Right renal pelvis (tissue), 4 donors: ENCODE results near the gene SUCLG1. TPM values are rescaled to one million over a fixed set of nuclear protein-coding genes. Genes with fewer than 3 reads are reported as not detected.
"Not testable (repeated sequence)": the region's sequence is repeated elsewhere in the genome, so short reads cannot be mapped to it uniquely, and the experiment has no call there.

Source experiments
- DNase-seq, 4 donors: peaks; one replicate each; pipeline ENCODE4 v3.0.0-alpha.2; 2013; ENCODE audit warnings: low read depth in 4 of 4, low spot score in 3 of 4, missing footprints in 1 of 4
- polyA plus RNA-seq, 4 donors: library from polyadenylated mRNA; unstranded; fragments of 120-200 nt; gene quantifications; one replicate each; pipeline ENCODE4 v1.2.1, GENCODE V29; 2013; ENCODE audit not compliant: insufficient read length in 4 of 4

Gene SUCLG1
- polyA plus RNA-seq, result 100 to 1,000 TPM; 180 to 198 (median 181) TPM

DNA sequence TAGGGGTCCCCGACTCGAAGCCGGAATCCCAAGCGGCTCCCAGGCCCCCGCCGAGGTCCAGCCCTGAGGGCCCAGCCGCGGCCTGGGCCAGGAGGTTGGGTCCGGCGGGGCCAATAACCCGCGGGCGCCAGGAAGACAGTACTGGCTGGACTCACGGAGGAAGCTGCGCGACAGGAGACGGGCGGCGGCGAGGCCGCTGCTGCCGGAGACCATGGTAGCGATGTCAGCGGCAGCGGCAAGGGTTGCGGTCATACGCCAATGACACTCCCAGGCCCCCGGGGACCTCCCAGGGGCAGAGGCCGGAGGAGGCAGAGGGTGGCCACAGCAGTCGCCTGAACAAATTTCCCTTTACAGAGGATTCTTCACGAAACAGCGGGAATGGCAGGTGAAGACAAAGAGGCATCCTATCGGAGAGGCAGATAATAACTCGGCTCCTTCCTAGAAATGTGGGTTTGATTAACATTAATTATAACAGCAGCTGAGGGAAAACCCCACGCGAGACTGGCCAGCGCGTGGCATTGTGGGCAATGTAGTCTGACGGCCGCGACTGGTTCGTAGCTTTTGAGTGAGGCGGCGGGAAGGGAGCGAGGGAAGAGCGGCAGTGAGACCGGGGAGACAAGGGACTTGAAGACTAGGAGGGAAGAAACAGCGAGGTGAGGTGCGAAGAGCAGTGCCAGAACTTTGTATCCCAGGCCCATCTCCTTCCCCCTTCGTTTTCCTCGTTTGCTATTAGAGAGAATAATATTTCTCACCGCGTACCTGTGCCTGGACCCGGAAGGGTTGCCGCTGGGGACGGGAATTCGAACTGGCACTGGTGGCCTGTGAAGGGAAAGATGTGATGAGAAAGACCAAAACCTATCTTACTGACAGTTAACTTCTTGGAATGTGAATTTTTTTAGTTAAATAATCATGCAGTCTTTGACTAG lies at the start of gene SUCLG1:
Gene SUCLG1 (minus strand): TSS at position 263 of the 926 bp plus-strand sequence. CDS start 11 bp downstream, at position 252.
- peak; percentile 79 to 84 (median 81) for DNase-seq

DNA sequence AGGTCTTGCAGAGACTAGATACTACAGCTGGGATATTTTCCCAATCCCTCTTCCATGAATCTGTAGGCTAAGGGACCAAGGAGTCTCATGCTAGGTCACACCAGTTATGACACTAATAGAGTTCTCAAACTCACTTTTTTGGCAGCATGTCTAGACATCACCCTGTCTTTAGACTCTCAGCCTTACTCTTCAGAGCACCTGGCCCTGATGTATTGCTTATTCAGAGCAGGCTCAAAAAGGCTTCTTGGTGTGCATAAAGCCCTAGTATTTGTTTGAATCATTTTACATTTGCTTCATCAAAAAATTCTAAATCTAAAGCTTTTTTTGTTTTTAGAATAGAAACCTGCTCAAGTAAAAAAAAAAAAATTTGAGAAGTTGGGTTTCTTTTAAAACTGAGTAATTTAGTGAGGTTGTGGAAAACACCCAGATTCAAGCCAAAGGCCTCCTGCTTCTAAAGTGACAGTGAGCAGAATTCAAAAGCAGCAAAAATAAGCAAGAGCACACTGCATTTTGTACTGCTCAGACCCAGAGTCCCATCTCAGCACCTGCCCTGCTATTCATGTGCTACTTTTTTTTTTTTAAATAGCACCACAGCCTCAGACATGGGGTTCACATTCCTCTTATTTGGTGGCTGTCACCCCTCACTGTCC lies 39.2 kb upstream of the SUCLG1 start:
- DNase-seq, result no peak

DNA sequence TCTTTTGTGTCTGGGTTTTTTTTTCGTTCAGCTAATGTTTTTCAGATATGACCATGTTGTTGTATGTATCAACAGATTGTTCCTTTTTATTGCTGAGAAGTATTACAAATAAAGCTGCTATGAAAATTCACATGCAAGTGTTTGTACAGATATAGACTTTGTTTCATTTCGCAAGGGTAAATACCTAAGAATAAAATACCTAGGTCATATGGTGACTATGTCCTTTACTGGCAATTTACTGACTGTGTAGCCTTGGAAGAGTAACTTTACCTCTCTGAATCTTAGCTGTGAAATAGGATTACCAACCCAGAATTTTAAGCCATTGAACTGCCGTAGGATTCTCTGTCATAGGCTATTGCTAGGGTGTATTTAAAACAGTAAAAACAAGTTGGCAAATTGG lies 38.2 kb upstream of the SUCLG1 start:
- no peak for DNase-seq

DNA sequence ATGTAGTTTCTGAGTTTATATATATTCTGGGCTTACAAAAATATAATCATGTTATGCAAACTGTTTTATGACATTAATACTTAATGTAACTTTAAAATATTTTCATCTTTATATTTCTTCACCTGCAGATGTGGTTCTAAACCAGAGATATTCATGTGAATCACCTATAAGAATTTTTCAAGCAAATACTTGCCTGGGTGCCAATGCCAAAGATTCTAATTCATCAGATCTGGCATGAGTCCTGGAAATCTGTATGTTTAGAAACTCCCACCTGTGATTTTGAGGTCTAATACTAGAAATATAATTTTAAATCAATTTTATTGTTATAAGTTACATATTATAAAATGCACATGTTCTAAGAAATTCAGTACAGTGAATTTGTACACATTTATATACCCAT lies 37.3 kb upstream of the SUCLG1 start:
- no peak for DNase-seq

DNA sequence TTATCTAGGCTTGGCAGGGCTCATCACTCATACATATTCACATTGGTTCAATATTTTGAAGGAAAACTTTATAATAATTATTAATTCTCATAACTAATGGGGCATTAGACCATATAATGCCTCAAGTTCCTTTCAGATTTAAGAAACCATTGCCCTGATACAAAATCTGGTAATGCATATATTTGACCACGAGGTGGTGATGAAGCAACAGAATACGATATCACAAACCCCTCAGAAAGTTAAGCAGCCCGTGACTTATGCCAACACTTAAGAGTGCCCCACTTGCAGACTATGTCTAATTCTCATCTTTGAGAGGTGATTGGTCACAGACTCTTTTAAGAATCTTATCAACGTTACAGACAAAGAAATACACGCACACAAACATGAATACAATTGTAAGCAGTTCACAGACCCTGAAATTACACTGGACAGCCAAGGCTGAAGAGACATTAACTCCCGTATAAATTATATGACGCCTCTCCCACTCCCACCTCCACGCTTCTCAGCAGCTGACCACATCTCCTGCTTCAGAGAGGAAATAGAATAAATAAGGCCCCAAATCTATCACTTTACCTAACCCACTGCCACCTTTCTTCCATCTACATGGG lies 36.6 kb upstream of the SUCLG1 start:
- DNase-seq, result peak in 3 of 4 donors; percentile 50 to 65 (median 56)

DNA sequence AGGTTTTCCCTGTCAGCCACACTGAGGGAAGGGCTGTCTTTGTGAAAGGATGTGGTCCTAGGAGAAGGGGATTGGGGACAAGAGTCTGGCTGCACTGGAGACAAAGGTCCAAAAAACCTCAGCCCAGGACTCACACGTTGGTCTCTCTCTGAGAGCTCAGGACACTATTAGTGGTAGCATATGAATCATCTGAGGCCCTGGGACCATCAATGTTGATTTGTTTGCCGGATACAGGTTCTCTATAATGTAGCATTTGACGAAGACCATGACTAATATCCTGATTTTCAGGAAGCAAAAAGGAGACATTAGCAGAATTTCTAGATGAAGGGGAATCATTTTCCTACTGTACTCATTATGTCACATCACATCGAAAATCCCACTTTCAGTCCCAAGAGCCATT lies 35.0 kb upstream of the SUCLG1 start:
- no peak for DNase-seq

DNA sequence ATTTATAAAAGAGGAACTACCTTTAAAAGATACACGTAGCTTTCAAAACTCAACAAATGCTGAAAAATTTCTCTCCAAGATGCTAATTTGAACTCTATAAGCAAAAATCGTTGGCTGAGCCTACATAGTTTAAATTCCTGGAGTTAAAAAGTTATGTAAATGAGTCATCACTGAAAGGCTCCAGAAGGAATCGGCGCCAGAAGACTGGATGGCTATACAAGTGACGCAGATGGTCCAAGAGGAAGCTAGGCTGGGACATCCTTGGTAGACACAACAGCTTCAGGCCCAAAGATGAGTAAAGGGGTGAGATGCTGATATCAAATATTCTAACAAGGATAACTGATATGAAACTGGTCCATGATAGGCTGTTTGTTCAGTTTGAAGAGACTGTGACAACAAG lies 34.4 kb upstream of the SUCLG1 start:
- no peak for DNase-seq

DNA sequence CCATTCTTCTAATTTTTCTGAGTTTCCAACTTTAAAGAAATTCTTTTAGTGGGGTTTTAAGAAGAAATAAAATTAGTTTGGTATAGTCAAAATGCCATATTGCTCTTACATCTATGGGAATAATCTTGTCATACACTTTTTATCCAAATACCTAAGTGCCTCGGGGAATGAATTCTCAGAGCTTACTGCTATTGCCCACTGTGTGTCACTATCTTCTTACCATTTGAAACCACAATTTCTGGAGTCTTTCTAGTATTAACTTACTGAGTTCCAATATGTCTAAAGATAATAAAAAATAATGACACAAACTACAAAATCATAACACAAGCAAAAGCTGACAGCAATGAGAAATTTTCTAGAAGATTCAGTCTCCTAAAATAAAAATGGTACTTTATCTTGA lies 33.5 kb upstream of the SUCLG1 start:
- no peak for DNase-seq

DNA sequence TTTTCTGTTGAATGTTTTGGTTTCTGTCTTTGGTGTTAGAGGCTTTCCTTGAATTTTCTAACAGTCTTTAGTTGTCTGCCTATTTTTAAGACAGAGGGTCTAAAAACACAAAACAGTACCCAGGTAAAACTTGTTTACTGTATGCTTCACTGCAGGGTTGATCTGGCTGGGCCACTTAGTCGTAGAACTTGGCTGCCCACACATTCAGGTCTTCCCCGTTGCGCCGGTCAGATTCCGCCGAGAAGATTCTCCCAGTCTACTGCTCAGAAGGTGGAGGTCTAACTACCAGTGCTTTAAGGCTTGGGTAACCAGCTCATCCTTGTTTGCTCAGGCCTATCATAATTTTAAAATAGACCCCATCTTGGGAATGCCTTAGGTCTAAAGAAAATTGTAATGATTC lies 32.7 kb upstream of the SUCLG1 start:
- DNase-seq, result no peak

DNA sequence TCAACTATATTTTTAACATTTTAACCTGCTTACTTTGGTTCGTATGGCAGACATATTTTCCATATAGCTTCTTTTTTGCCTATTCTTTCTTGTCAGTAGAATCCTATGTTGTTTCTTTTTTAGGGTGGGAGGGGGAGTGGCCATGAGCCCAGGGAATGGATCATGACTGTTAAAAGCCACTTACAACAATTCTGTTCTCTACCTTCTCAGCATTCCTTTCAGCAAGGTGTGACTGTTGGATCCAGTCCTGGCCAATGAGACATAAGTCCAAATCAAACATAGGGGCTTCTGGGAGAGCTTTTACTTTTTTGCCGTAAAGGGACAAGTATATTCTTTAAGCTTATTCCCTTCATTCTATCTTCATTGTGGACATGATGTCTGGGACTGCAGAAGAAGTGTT lies 32.2 kb upstream of the SUCLG1 start:
- DNase-seq, result no peak

DNA sequence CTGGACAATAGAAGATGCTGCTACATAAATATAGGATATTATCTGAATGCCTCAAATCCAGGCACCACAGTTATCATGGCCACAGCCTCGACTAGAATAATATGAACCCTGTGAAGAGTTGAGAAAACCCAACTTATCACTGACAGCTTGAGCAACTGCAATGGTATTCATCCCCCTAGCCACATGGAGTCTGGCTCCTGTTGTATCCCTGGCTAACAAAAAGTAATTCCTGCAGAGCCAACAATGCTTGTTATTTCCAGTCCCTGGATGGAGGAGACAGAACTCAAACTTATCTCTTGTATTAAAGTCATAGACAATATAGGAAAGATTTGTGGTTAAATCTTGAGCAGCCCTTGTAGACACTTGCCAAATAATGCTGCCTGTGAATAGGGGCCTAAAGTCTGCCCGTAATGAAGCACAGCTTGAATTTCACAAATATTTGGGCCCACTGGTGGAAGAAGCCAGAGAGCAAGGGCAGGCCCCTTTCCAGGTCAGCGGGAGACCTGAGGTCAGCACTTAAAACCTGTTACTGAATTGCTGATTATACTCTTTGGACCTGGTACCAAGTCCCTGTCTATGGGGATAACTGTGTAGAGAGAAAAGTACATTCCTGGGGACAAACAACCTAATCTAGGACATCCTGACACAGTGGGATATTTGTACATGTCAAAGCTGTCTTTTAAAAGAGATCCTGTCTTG lies 28.4 kb upstream of the SUCLG1 start:
- no peak for DNase-seq

DNA sequence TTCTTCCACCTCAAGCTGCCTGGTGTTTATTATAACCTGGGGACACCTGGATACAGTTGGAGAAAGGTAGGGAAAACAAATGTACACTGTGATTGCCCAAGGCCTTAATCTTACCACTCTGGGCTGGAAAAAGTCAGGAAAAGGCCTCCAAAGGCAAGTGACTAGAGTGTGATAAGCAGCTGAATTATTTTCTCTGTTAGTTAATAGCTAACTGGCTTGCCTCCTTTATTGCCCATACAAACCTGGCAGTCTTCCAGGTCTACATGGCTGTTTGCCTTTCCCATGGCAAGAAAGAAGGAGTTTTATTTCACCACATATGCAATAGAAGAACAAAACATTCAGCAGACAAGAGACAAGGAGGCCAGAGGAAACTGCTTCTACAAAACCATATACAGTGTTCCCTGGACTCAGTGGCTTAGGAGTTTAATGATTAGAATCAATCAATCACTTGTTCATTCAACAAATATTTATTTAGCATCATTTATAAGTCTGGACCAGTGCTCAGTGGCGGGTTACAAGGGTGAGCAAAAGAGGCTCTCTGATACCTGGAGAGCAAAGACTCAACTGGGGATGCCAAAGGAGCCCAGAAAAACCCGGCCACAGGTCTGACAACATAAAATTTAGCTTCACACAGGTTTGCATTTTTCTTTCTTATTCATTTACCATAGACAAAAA lies 27.5 kb upstream of the SUCLG1 start:
- peak; percentile 35 to 74 (median 59) for DNase-seq

DNA sequence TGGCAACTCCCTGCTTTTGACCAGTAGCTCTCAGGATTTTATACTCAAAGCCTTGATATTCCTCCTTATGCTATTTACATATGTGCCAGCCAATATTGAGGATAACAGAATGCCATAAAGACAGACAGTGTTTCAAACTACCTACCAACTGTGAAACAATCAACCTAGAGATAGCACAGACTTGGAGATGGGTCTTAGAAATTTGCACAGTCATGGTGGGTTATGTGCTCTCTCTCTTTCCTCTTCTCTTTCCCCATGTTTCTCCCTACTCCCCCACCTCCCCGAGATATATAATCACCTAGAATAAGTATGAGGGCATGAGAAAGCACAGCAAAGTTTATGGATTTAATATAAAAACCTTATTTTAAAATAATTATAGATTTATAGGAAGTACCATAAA lies 24.2 kb upstream of the SUCLG1 start:
- DNase-seq, result no peak

DNA sequence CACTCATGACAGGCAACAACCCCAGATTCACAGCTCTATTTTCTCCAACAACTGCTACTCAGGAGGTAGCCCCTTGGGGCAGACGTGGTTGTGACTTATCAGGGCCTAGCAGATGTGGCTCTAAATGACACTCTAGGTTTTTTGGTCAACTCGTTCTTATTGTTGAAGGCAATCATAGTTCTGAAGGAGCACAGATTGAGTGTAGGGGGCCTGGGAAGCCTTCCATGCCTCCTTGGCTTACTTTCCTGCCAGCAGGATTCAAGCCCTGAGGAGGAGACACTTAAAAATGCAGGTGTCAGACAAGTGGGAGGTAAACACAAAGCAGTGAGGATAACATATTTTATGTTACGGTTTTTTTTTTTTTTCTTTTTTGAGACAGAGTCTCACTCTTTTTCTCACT lies 23.5 kb upstream of the SUCLG1 start:
- DNase-seq, result no peak

DNA sequence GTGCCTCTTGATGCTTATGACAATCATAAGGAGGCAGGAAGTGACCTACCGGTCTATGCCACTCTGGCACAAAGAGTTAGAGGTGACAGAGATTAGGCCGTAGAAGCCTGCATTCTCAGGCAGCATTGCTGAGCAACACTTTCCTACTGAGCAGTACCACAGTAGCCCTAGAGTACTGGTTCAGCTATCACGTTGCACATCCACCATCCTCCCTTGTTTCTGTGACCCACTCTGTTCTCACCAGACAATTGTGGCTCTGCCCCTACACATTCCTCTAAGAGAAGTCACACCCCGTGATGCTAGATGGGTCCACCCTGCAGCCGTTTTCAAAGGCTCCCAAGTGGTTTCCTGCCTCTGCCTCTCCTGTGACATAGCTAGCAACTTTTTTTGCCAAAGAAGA lies 22.6 kb upstream of the SUCLG1 start:
- no peak for DNase-seq

DNA sequence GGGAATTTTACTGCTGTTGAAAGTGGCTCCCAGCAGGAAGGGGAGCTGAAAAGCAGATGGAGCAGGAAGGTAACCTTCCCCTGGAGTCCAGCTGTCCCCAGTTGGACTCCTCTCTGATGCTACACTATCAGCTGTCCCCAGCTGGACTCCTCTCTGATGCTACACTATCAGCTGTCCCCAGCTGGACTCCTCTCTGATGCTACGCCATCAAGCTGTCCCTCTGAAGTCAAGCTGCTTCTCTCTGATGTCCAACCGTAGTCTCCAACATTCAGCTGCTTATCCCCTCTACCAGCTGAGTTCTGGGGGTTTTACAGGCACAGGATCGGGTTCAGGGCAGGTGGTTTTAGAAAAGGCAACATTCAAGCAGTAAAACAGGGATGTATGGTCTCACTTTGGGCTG lies 19.8 kb upstream of the SUCLG1 start:
- DNase-seq, result no peak

DNA sequence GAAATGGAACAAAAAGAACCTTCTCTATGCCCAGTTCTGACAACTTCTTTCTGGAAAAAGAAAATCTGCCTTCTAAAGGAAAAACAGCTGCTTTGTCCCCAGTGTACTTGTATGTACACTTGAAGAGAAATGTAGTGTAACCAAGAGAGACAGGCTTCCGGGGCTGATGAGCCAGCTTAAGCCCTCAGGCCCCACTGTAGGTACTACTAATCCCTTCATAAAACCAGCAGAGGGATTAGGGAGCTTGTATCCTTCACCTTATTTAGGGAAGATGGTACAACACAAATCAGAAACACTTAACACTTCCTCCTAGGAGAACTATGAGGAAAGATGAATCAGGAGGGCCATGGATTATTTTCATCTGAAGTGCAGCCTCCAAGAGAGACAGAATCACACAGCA lies 18.8 kb upstream of the SUCLG1 start:
- no peak for DNase-seq

DNA sequence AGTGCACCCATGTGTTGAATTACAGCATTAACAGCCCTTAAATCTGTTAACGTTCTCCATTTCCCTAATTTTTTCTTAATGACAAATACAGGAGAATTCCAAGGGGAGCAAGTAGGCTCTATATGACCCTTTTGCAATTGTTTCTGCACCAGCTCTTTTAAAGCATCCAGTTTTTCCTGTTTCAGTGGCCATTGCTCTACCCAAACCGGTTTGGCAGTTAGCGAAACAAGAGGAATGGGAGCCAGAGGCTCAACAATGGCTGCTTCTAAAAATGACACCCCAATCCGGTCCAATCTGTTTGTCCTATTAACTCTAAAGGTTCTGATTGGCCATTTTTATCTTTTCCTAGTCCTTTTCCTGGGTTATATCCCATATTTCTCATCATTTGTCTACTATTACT lies 15.1 kb upstream of the SUCLG1 start:
- DNase-seq, result no peak

DNA sequence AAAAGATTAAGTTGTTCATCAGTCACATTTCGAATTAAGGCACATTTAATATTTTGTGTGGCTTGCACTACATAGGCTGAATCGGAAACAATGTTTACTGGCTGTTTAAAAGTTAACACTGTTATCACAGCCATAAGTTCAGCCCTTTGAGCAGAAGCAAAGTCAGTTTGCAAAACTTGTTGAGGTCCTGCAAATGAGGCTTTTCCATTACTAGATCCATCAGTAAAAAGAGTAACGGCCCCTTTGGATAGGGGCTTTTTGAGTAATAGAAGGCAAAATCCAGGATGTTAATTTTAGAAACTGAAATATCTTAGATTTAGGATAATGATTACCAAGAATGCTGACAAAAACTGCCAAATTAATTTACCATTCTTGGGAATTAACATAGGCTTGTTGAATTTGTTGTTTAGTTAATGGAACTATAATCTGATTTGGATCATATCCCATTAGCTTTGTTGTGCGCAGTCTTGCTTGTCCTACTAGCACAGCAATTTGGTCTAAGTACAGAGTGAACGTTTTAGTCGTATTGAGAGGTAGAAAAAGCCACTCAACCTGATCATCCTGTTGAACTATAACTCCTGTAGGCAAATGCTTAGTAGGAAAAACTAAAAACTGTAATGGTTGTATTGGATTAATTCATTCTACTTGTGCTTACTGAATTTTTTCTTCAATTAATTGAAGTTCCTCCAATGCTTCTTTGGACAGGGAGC lies 13.9 kb upstream of the SUCLG1 start:
- DNase-seq, result no peak

DNA sequence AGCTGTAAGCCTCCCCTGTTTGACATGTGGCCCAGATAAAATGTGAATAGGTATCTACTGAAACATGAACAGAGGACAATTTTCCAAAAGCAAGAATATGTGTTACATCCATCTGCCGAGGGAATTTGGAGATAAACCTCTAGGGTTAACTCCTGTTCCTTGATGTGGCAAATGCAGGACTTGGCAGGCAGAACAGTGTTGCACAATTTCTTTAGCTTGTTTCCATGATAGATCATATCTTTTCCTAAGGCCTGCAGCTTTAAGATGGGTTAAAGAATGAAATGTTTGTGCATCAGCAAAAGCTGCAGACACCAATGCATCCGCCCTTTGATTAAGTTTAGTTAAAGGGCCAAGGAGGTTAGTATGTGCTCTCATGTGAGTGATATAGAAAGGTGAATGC lies 13.3 kb upstream of the SUCLG1 start:
- DNase-seq, result not testable (repeated sequence)
